Embryonic facial prominence (tissue), 1 donor: ENCODE data around the gene ZNF428.
"Not testable (repeated sequence)": the region's sequence is repeated elsewhere in the genome, so short reads cannot be mapped to it uniquely, and the experiment has no call there.

Source experiments
- DNase-seq: peaks from one replicate; pipeline ENCODE4 v3.0.0-alpha.2; 2016; ENCODE audit errors: extremely low spot score

The ZNF428 gene

GRCh38 chr19:43619262-43620060, at the start of gene ZNF428:
Gene ZNF428 (minus strand): TSS chr19:43619629. CDS start chr19:43614304, 5,325 bp downstream.
- DNase-seq: peak; percentile 86

GRCh38 chr19:43668406-43669109, 49.1 kb upstream of the ZNF428 start:
- DNase-seq: peak; percentile 93

- peak; percentile 16 for DNase-seq
These were observed 48.5 kb upstream of the ZNF428 start for GRCh38 chr19:43667876-43668405.

GRCh38 chr19:43667126-43667875, 47.9 kb upstream of the ZNF428 start:
- DNase-seq: no peak

- no peak for DNase-seq
These were observed 44.6 kb upstream of the ZNF428 start for GRCh38 chr19:43664018-43664417.

- DNase-seq: no peak
These were observed 43.1 kb upstream of the ZNF428 start for GRCh38 chr19:43662487-43662886.

GRCh38 chr19:43660971-43661360, 41.5 kb upstream of the ZNF428 start:
- no peak for DNase-seq

GRCh38 chr19:43660301-43660970, 41.0 kb upstream of the ZNF428 start:
- no peak for DNase-seq

GRCh38 chr19:43658494-43658893, 39.1 kb upstream of the ZNF428 start:
- no peak for DNase-seq

GRCh38 chr19:43658001-43658400, 38.6 kb upstream of the ZNF428 start:
- no peak for DNase-seq

- no peak for DNase-seq
These were observed 37.0 kb upstream of the ZNF428 start for GRCh38 chr19:43656436-43656835.

GRCh38 chr19:43652546-43652874, 33.1 kb upstream of the ZNF428 start:
- no peak for DNase-seq

GRCh38 chr19:43651758-43652545, 32.5 kb upstream of the ZNF428 start:
- DNase-seq: no peak

GRCh38 chr19:43650276-43650675, 30.8 kb upstream of the ZNF428 start:
- DNase-seq: not testable (repeated sequence)

- no peak for DNase-seq
These were observed 30.1 kb upstream of the ZNF428 start for GRCh38 chr19:43649514-43649913.

- DNase-seq: no peak
These were observed 29.2 kb upstream of the ZNF428 start for GRCh38 chr19:43648633-43649032.

GRCh38 chr19:43644181-43644580, 24.8 kb upstream of the ZNF428 start:
- DNase-seq: no peak

- no peak for DNase-seq
These were observed 23.9 kb upstream of the ZNF428 start for GRCh38 chr19:43643326-43643725.

GRCh38 chr19:43642531-43642930, 23.1 kb upstream of the ZNF428 start:
- DNase-seq: no peak

- DNase-seq: no peak
These were observed 21.9 kb upstream of the ZNF428 start for GRCh38 chr19:43641333-43641732.

GRCh38 chr19:43640424-43640757, 21.0 kb upstream of the ZNF428 start:
- DNase-seq: no peak
